HCT116 (cell line): ENCODE data around the gene ARID5B. TPM values are rescaled to one million over a fixed set of nuclear protein-coding genes. Genes with fewer than 3 reads are reported as not detected.

Experiments used
- ATAC-seq: fragments of 200-7000 bp; cut with Tn5 transposase; 2 replicates; pipeline ENCODE4 v1.9.1; 2020; ENCODE audit warnings: mild to moderate bottlenecking, moderate library complexity
- BruUV-seq: library from RNA; stranded (reverse); fragments of 400-500 nt; replicated peaks from 2 replicates; lab custom pipeline; 2021; lab: Mats Ljungman, UMichigan
- CTCF ChIA-PET: fragments of 300-600 bp; sonication (Branson Sonifier 250); formaldehyde crosslinking; loops from one replicate; lab custom pipeline; 2021; ENCODE audit warnings: antibody characterized with exemption; lab: Charles Lee
- POLR2A ChIA-PET: fragments of 300-600, 350-600 bp; sonication (Branson Sonifier 250); formaldehyde crosslinking; loops from one replicate; lab custom pipeline; 2021; ENCODE audit warnings: antibody characterized with exemption; lab: Charles Lee
- RAD21 ChIA-PET, 2 experiments: fragments of 300-600 bp; sonication (Branson Sonifier 250); formaldehyde crosslinking; loops; one replicate each; lab custom pipeline; 2023; ENCODE audit warnings: low total read pairs in 2 of 2; ENCODE audit not compliant: uncharacterized antibody in 2 of 2, unreplicated experiment in 2 of 2, low non-redundant PET in 1 of 2; lab: Charles Lee
- DNase-seq: peaks from one replicate; pipeline ENCODE4 v3.0.0-alpha.2; 2010; ENCODE audit warnings: low read depth, low spot score
- H2AFZ ChIP-seq: fragments of 200-600 bp; shearing (Covaris generic), sonication (generic); 2 replicates; pipeline ENCODE4 v1.6.1; 2017; ENCODE audit warnings: low read depth, mixed run types, mixed read lengths, antibody characterized with exemption, low read length; ENCODE audit not compliant: poor library complexity, severe bottlenecking
- H3K27ac ChIP-seq: 2 replicates; pipeline ENCODE4 v1.5.1; 2012; ENCODE audit warnings: low read depth, low read length
- H3K27me3 ChIP-seq: fragments of 200-600 bp; sonication (generic); 2 replicates; pipeline ENCODE4 v1.6.1; 2016; ENCODE audit warnings: mixed run types, low read length, mixed read lengths; ENCODE audit not compliant: insufficient read depth
- H3K36me3 ChIP-seq, 2 experiments: fragments of 200-500 bp in 1 of 2; fragments of 200-600 bp in 1 of 2; sonication (Bioruptor generic) in 1 of 2; sonication (generic) in 1 of 2; 2 replicates each; pipeline versions ENCODE4 v1.5.1 to v1.6.1; 2014 to 2016; ENCODE audit warnings: low read length in 2 of 2, inconsistent platforms in 1 of 2, mixed read lengths in 1 of 2, mixed run types in 1 of 2; ENCODE audit not compliant: insufficient read depth in 2 of 2, control insufficient read depth in 1 of 2
- H3K4me1 ChIP-seq, 2 experiments: fragments of 200-600 bp in 1 of 2; sonication (generic) in 1 of 2; 2 replicates each; pipeline versions ENCODE4 v1.5.1 to v1.6.1; 2012 to 2017; ENCODE audit warnings: low read length in 2 of 2, inconsistent platforms in 1 of 2, mild to moderate bottlenecking in 1 of 2, mixed read lengths in 1 of 2, mixed run types in 1 of 2, moderate library complexity in 1 of 2; ENCODE audit not compliant: insufficient read depth in 2 of 2, control insufficient read depth in 1 of 2
- H3K4me2 ChIP-seq: fragments of 200-600 bp; sonication (generic); 2 replicates; pipeline ENCODE4 v1.6.1; 2017; ENCODE audit warnings: mixed run types, low read length, mixed read lengths
- H3K4me3 ChIP-seq, 2 experiments: fragments of 200-600 bp in 1 of 2; sonication (generic) in 1 of 2; replicated peaks in 1 of 2; 2 replicates each; pipeline ENCODE4 v1.5.1; 2011 to 2016; ENCODE audit warnings: low read length in 2 of 2, control low read depth in 1 of 2, low read depth in 1 of 2, mild to moderate bottlenecking in 1 of 2, mixed read lengths in 1 of 2, mixed run types in 1 of 2
- H3K79me2 ChIP-seq: fragments of 200-600 bp; sonication (generic); 2 replicates; pipeline ENCODE4 v1.6.1; 2017; ENCODE audit warnings: mild to moderate bottlenecking, mixed run types, low read length, moderate library complexity, mixed read lengths; ENCODE audit not compliant: insufficient read depth
- H3K9ac ChIP-seq: fragments of 200-600 bp; sonication (generic); 2 replicates; pipeline ENCODE4 v1.6.1; 2016; ENCODE audit warnings: low read length, mixed read lengths
- H3K9me2 ChIP-seq: fragments of 200-600 bp; sonication (generic), shearing (Covaris generic); 2 replicates; pipeline ENCODE4 v1.6.1; 2017; ENCODE audit warnings: mixed run types, mild to moderate bottlenecking, moderate library complexity; ENCODE audit not compliant: insufficient read depth
- H3K9me3 ChIP-seq, 2 experiments: fragments of 200-500 bp in 1 of 2; fragments of 200-600 bp in 1 of 2; sonication (Bioruptor generic) in 1 of 2; sonication (generic) in 1 of 2; 2 replicates each; pipeline ENCODE4 v1.6.1; 2014 to 2017; ENCODE audit warnings: low read length in 2 of 2, mixed read lengths in 2 of 2, inconsistent platforms in 1 of 2, low read depth in 1 of 2, mild to moderate bottlenecking in 1 of 2, mixed run types in 1 of 2, moderate library complexity in 1 of 2; ENCODE audit not compliant: control insufficient read depth in 1 of 2, insufficient read depth in 1 of 2
- H4K20me1 ChIP-seq: fragments of 200-600 bp; sonication (generic), shearing (Covaris generic); 2 replicates; pipeline ENCODE4 v1.6.1; 2017; ENCODE audit warnings: mixed run types, mild to moderate bottlenecking, moderate library complexity; ENCODE audit not compliant: insufficient read depth
- CEBPB ChIP-seq: IDR thresholded peaks from 2 replicates; pipeline ENCODE4 v1.6.1; 2012; ENCODE audit warnings: low read depth
- CTCF ChIP-seq, 3 experiments: fragments of 200-600 bp in 1 of 3; sonication (generic) in 1 of 3; IDR thresholded peaks in 2 of 3; conservative IDR thresholded peaks in 1 of 3; 2 replicates each; pipeline ENCODE4 v1.5.1; 2012 to 2017; ENCODE audit warnings: low read depth in 2 of 3, low read length in 2 of 3, antibody characterized with exemption in 1 of 3, borderline replicate concordance in 1 of 3, control low read depth in 1 of 3, mild to moderate bottlenecking in 1 of 3, mixed read lengths in 1 of 3, mixed run types in 1 of 3, moderate library complexity in 1 of 3; ENCODE audit not compliant: insufficient read depth in 1 of 3
- ELF1 ChIP-seq: IDR thresholded peaks from 2 replicates; pipeline ENCODE4 v1.6.1; 2012; ENCODE audit warnings: low read depth, borderline replicate concordance
- EZH2phosphoT487 ChIP-seq: fragments of 200-600 bp; IDR thresholded peaks from 2 replicates; pipeline ENCODE4 v1.6.1; 2018; ENCODE audit warnings: antibody characterized with exemption, borderline replicate concordance
- FOSL1 ChIP-seq: IDR thresholded peaks from 2 replicates; pipeline ENCODE4 v1.6.1; 2012; ENCODE audit warnings: low read depth
- MAX ChIP-seq: IDR thresholded peaks from 2 replicates; pipeline ENCODE4 v1.6.1; 2012
- POLR2AphosphoS5 ChIP-seq: IDR thresholded peaks from 2 replicates; pipeline ENCODE4 v1.6.1; 2011; ENCODE audit warnings: mild to moderate bottlenecking, low read depth, low read length, moderate library complexity
- SP1 ChIP-seq: IDR thresholded peaks from 2 replicates; pipeline ENCODE4 v1.6.1; 2012; ENCODE audit warnings: low read depth
- SRF ChIP-seq: IDR thresholded peaks from 2 replicates; pipeline ENCODE4 v1.6.1; 2012; ENCODE audit warnings: low read depth
- TCF7L2 ChIP-seq: IDR thresholded peaks from 2 replicates; pipeline ENCODE4 v1.7.0; 2011; ENCODE audit warnings: borderline replicate concordance, inconsistent platforms; ENCODE audit not compliant: insufficient read depth, insufficient read length; ENCODE audit errors: extremely low read depth
- YY1 ChIP-seq: IDR thresholded peaks from 2 replicates; pipeline ENCODE4 v1.6.1; 2011; ENCODE audit warnings: low read length, low read depth, moderate library complexity, mild to moderate bottlenecking; ENCODE audit not compliant: insufficient replicate concordance; ENCODE audit errors: extremely low read depth
- ZBTB33 ChIP-seq: IDR thresholded peaks from 2 replicates; pipeline ENCODE4 v1.6.1; 2011; ENCODE audit warnings: mild to moderate bottlenecking, low read length, moderate library complexity; ENCODE audit not compliant: insufficient replicate concordance; ENCODE audit errors: extremely low read depth
- ZFX ChIP-seq: fragments of 450-650 bp; IDR thresholded peaks from 2 replicates; pipeline ENCODE4 v1.6.1; 2017
- ZNF274 ChIP-seq: fragments of 200-500 bp; sonication (Bioruptor generic); IDR thresholded peaks from 2 replicates; pipeline ENCODE4 v1.6.1; 2014; ENCODE audit warnings: mild to moderate bottlenecking, low read depth, low read length, inconsistent platforms
- intact Hi-C: fragments of 100-400 bp; cut with micrococcal nuclease; formaldehyde crosslinking; loops from 2 replicates; pipeline ENCODE4 v1.10.0; 2022
- total RNA-seq: library from RNA; stranded (reverse); gene quantifications from one replicate; pipeline ENCODE4 v1.2.1, GENCODE V29; 2021; ENCODE audit not compliant: unreplicated experiment

The ARID5B gene
- total RNA-seq, 1 experiment from 2014 or later, result 4.7 TPM

GRCh38 chr10:61899663-61899996, 1.9 kb upstream of the ARID5B start:
- Histone ChIP-seq H3K79me2 (no peaks in the 10 kb centered on the region; the same call in 1 of the 2 replicates), H3K36me3 (no peaks in the 10 kb centered on the region), H3K9ac (peak overlapping the region; percentile 68), H3K27me3 (no peaks in the 10 kb centered on the region), H3K9me3 (no peaks in the 10 kb centered on the region), H4K20me1 (no peaks in the 10 kb centered on the region), H3K4me3 (peak overlapping the region; percentile 64 to 75), H3K27ac (peak overlapping the region; percentile 66), H2AFZ (peak overlapping the region; percentile 99), H3K4me2 (peak overlapping the region; percentile 94), H3K4me1 (peaks cover 20 to 42% of the 10 kb centered on the region in 2 experiments), H3K9me2 (no peaks in the 10 kb centered on the region)
- no TSS peak for BruUV-seq
- POLR2A ChIA-PET, result interaction anchor here (0.6 kb wide), 1 partner anchor 354 kb away, joined by 3 read pairs; no protein-coding TSS in a partner anchor
- CTCF ChIA-PET, result interaction anchor here (1.7 kb wide), 1 partner anchor 65 kb away, joined by 3 read pairs; no protein-coding TSS in a partner anchor
- intact Hi-C loops, result no loop called here
- no peak for DNase-seq
- RAD21 ChIA-PET, result no interaction called here
- ATAC-seq, result no peak
- TF ChIP-seq SP1, result 0 out of 2 replicates have a peak, but pooled peaks have one; percentile 35
- TF ChIP-seq ZBTB33, result no peak

GRCh38 chr10:61899997-61900828, 1.3 kb upstream of the ARID5B start:
- BruUV-seq, result no TSS peak
- Histone ChIP-seq H3K9ac (peak overlapping the region; percentile 68), H3K4me1 (peaks cover 26 to 48% of the 10 kb centered on the region in 2 experiments), H3K9me3 (no peaks in the 10 kb centered on the region), H3K4me3 (peak overlapping the region; percentile 64 to 75), H3K36me3 (no peaks in the 10 kb centered on the region), H3K4me2 (peak overlapping the region; percentile 94), H3K79me2 (no peaks in the 10 kb centered on the region; the same call in 1 of the 2 replicates), H4K20me1 (no peaks in the 10 kb centered on the region), H2AFZ (peak overlapping the region; percentile 99), H3K27me3 (no peaks in the 10 kb centered on the region), H3K27ac (peak overlapping the region; percentile 66), H3K9me2 (no peaks in the 10 kb centered on the region)
- DNase-seq (no peak), ATAC-seq (peak; percentile 18)
- ChIA-PET RAD21 (no interaction called here), CTCF (interaction anchor here (1.7 kb wide), 1 partner anchor 65 kb away, joined by 3 read pairs; no protein-coding TSS in a partner anchor), POLR2A (interaction anchor here (0.6 to 1.1 kb wide), 3 partner anchors 74 to 354 kb away, joined by 3 read pairs; no protein-coding TSS in a partner anchor)
- intact Hi-C loops, result loop anchor here (5.0 kb wide), 3 partner anchors 63 to 148 kb away; no protein-coding TSS in a partner anchor
- TF ChIP-seq ZFX (no peak), EZH2phosphoT487 (no peak), POLR2AphosphoS5 (peak; percentile 39; the same call in 1 of the 2 replicates), FOSL1 (no peak), YY1 (peak; percentile 8), CTCF (IDR thresholded peaks at IDR 0.05 in 2 of 3, conservative IDR thresholded peaks at IDR 0.05 in 1 of 3; ENCODE audit: borderline replicate concordance in 1 of 3, insufficient read depth in 1 of 3, low read depth in 2 of 3, low read length in 2 of 3) (no peak), MAX (no peak), CEBPB (peak; percentile 90), SRF (no peak), TCF7L2 (no peak), ZNF274 (no peak), ELF1 (no peak)
